ENCODE data around the gene CLCNKB. TPM values are rescaled to one million over a fixed set of nuclear protein-coding genes. Genes with fewer than 3 reads are reported as not detected.

CLCNKB gene
- total RNA-seq, 1 experiment from 2014 or later: 0.81 TPM

- CTCF ChIA-PET: no interaction called here
- no TSS peak for BruUV-seq (replicated peaks)
- POLR2A ChIA-PET: no interaction called here
- DNase-seq (ENCODE audit: low read depth, low spot score): no peak
- Histone ChIP-seq H3K27ac (ENCODE audit: low read depth, low read length) (no peak within 1 kb of the TSS), H2AFZ (ENCODE audit: low read depth, low read length, poor library complexity, severe bottlenecking) (no peak within 1 kb of the TSS), H3K79me2 (ENCODE audit: insufficient read depth, low read length) (no peaks in the 10 kb centered on the region), H3K36me3 (ENCODE audit: control insufficient read depth in 1 of 2, insufficient read depth in 2 of 2, low read length in 2 of 2) (no peaks in the 10 kb centered on the region), H3K9ac (ENCODE audit: low read length) (no peak within 1 kb of the TSS), H4K20me1 (ENCODE audit: insufficient read depth) (no peaks in the 10 kb centered on the region), H3K27me3 (ENCODE audit: insufficient read depth, low read length) (no peaks in the 10 kb centered on the region), H3K4me3 (replicated peaks in 1 of 2; ENCODE audit: low read depth in 1 of 2, low read length in 2 of 2) (no peak within 1 kb of the TSS), H3K4me1 (ENCODE audit: control insufficient read depth in 1 of 2, insufficient read depth in 2 of 2, low read length in 2 of 2) (peaks cover 0 to 10% of the 10 kb centered on the region in 2 experiments; a peak in 2 of 4 replicates), H3K4me2 (ENCODE audit: low read length) (no peak within 1 kb of the TSS), H3K9me2 (ENCODE audit: insufficient read depth) (no peaks in the 10 kb centered on the region), H3K9me3 (ENCODE audit: control insufficient read depth in 1 of 2, insufficient read depth in 1 of 2, low read depth in 1 of 2, low read length in 2 of 2) (no peaks in the 10 kb centered on the region)
- ATAC-seq: no peak
- RAD21 ChIA-PET (ENCODE audit: low non-redundant PET in 1 of 2, low total read pairs in 2 of 2, uncharacterized antibody in 2 of 2, unreplicated experiment in 2 of 2): no interaction called here
- TF ChIP-seq ELF1 (IDR thresholded peaks at IDR 0.05; ENCODE audit: borderline replicate concordance, low read depth) (no peak), SP1 (IDR thresholded peaks at IDR 0.05; ENCODE audit: low read depth) (no peak), JUND (IDR thresholded peaks at IDR 0.05) (no peak), FOSL1 (IDR thresholded peaks at IDR 0.05; ENCODE audit: low read depth) (no peak), RAD21 (IDR thresholded peaks at IDR 0.05; ENCODE audit: low read depth) (no peak)
- TF ChIP-seq, protein P1, sequence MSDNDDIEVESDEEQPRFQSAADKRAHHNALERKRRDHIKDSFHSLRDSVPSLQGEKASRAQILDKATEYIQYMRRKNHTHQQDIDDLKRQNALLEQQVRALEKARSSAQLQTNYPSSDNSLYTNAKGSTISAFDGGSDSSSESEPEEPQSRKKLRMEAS (IDR thresholded peaks at IDR 0.05): no peak
- intact Hi-C loops (cut with micrococcal nuclease): no loop called here
Measured at GRCh38 chr1:16021681-16022080, 21.9 kb upstream of the CLCNKB start, which contains the start of gene CLCNKA. Gene CLCNKA (plus strand): TSS chr1:16022036. CDS start chr1:16022620, 584 bp downstream.

- H3K9me3 ChIP-seq (ENCODE audit: control insufficient read depth in 1 of 2, insufficient read depth in 1 of 2, low read depth in 1 of 2, low read length in 2 of 2): no peaks in the 10 kb centered on the region
- peaks cover 0 to 17% of the 10 kb centered on the region in 2 experiments; a peak in 3 of 4 replicates for H3K4me1 ChIP-seq (ENCODE audit: control insufficient read depth in 1 of 2, insufficient read depth in 2 of 2, low read length in 2 of 2)
- H3K36me3 ChIP-seq (ENCODE audit: control insufficient read depth in 1 of 2, insufficient read depth in 2 of 2, low read length in 2 of 2): no peaks in the 10 kb centered on the region
- H4K20me1 ChIP-seq (ENCODE audit: insufficient read depth): no peaks in the 10 kb centered on the region
- no peaks in the 10 kb centered on the region for H3K9me2 ChIP-seq (ENCODE audit: insufficient read depth)
- intact Hi-C loops (cut with micrococcal nuclease): no loop called here
- no peak overlapping the region for H3K4me2 ChIP-seq (ENCODE audit: low read length)
- no peak overlapping the region for H3K4me3 ChIP-seq (replicated peaks in 1 of 2; ENCODE audit: low read depth in 1 of 2, low read length in 2 of 2)
- no peaks in the 10 kb centered on the region for H3K27me3 ChIP-seq (ENCODE audit: insufficient read depth, low read length)
- H3K27ac ChIP-seq (ENCODE audit: low read depth, low read length): no peak overlapping the region
- BruUV-seq (replicated peaks): no TSS peak
- ChIA-PET RAD21 (ENCODE audit: low non-redundant PET in 1 of 2, low total read pairs in 2 of 2, uncharacterized antibody in 2 of 2, unreplicated experiment in 2 of 2) (no interaction called here), POLR2A (no interaction called here), CTCF (no interaction called here)
- no peak overlapping the region for H2AFZ ChIP-seq (ENCODE audit: low read depth, low read length, poor library complexity, severe bottlenecking)
- no peaks in the 10 kb centered on the region for H3K79me2 ChIP-seq (ENCODE audit: insufficient read depth, low read length)
- DNase-seq (ENCODE audit: low read depth, low spot score): no peak
- no peak for TF ChIP-seq EZH2 (IDR thresholded peaks at IDR 0.05)
- TF ChIP-seq SRF (IDR thresholded peaks at IDR 0.05; ENCODE audit: low read depth): no peak
- no peak for TF ChIP-seq YY1 (IDR thresholded peaks at IDR 0.05; ENCODE audit: extremely low read depth, insufficient replicate concordance, low read depth, low read length)
- no peak for TF ChIP-seq ZFX (IDR thresholded peaks at IDR 0.05)
- no peak for TF ChIP-seq JUND (IDR thresholded peaks at IDR 0.05)
- TF ChIP-seq, protein P1 (IDR thresholded peaks at IDR 0.05): no peak
- no peak for TF ChIP-seq SP1 (IDR thresholded peaks at IDR 0.05; ENCODE audit: low read depth)
- TF ChIP-seq TCF7L2 (IDR thresholded peaks at IDR 0.05; ENCODE audit: borderline replicate concordance, extremely low read depth, insufficient read depth, insufficient read length): no peak
- TF ChIP-seq ZBTB33 (IDR thresholded peaks at IDR 0.05; ENCODE audit: extremely low read depth, insufficient replicate concordance, low read length): no peak
- no peak for TF ChIP-seq EGR1 (IDR thresholded peaks at IDR 0.05; ENCODE audit: low read depth)
- TF ChIP-seq SIN3A (IDR thresholded peaks at IDR 0.05; ENCODE audit: low read depth): no peak
- TF ChIP-seq POLR2AphosphoS5 (IDR thresholded peaks at IDR 0.05; ENCODE audit: low read depth, low read length): no peak
- no peak for TF ChIP-seq ZNF274 (IDR thresholded peaks at IDR 0.05; ENCODE audit: low read depth, low read length)
- no peak overlapping the region for H3K9ac ChIP-seq (ENCODE audit: low read length)
- no peak for ATAC-seq
Measured at GRCh38 chr1:16022393-16022792, 21.2 kb upstream of the CLCNKB start.

All from HCT116 (cell line).